ENCODE results near the gene JDP2. TPM values are rescaled to one million over a fixed set of nuclear protein-coding genes. Genes with fewer than 3 reads are reported as not detected.

Gene JDP2
- total and polyA plus RNA-seq, 2 experiments from 2014 or later: 12.5 to 22.0 TPM

- Histone ChIP-seq H3K4me1 (ENCODE audit: low read depth) (peaks cover 11% of the 10 kb centered on the region), H3K36me3 (no peaks in the 10 kb centered on the region), H3K4me3 (no peak overlapping the region), H3K9me3 (ENCODE audit: low read depth) (no peaks in the 10 kb centered on the region), H3K27me3 (no peaks in the 10 kb centered on the region), H3K27ac (no peak overlapping the region)
- DNase-seq (ENCODE audit: low read depth in 1 of 2, low spot score in 1 of 2): no peak
- TF ChIP-seq CTCF (IDR thresholded peaks at IDR 0.05; ENCODE audit: low read depth, low read length): no peak
These were observed 5.8 kb downstream of the JDP2 start for GRCh38 chr14:75433631-75434071.

GRCh38 chr14:75434138-75434889 lies 6.5 kb downstream of the JDP2 start:
- H3K4me3 ChIP-seq: no peak overlapping the region
- H3K27ac ChIP-seq: peak overlapping the region; percentile 37
- no peak for DNase-seq (ENCODE audit: low read depth in 1 of 2, low spot score in 1 of 2)
- no peak for TF ChIP-seq CTCF (IDR thresholded peaks at IDR 0.05; ENCODE audit: low read depth, low read length)
- no peaks in the 10 kb centered on the region for H3K27me3 ChIP-seq
- H3K36me3 ChIP-seq: no peaks in the 10 kb centered on the region
- no peaks in the 10 kb centered on the region for H3K9me3 ChIP-seq (ENCODE audit: low read depth)
- H3K4me1 ChIP-seq (ENCODE audit: low read depth): peaks cover 11% of the 10 kb centered on the region

- Histone ChIP-seq H3K36me3 (no peaks in the 10 kb centered on the region), H3K9me3 (ENCODE audit: low read depth) (no peaks in the 10 kb centered on the region), H3K4me1 (ENCODE audit: low read depth) (peaks cover 9% of the 10 kb centered on the region), H3K4me3 (no peak overlapping the region), H3K27me3 (no peaks in the 10 kb centered on the region), H3K27ac (peak overlapping the region; percentile 37)
- TF ChIP-seq CTCF (IDR thresholded peaks at IDR 0.05; ENCODE audit: low read depth, low read length): no peak
- DNase-seq (ENCODE audit: low read depth in 1 of 2, low spot score in 1 of 2): no peak
These were observed 7.0 kb downstream of the JDP2 start for GRCh38 chr14:75434890-75435248.

GRCh38 chr14:75435473-75435872 lies 7.7 kb downstream of the JDP2 start:
- Histone ChIP-seq H3K27me3 (no peaks in the 10 kb centered on the region), H3K27ac (peak overlapping the region; percentile 37), H3K36me3 (no peaks in the 10 kb centered on the region), H3K9me3 (ENCODE audit: low read depth) (no peaks in the 10 kb centered on the region), H3K4me1 (ENCODE audit: low read depth) (peaks cover 6% of the 10 kb centered on the region), H3K4me3 (no peak overlapping the region)
- DNase-seq (ENCODE audit: low read depth in 1 of 2, low spot score in 1 of 2): no peak
- TF ChIP-seq CTCF (IDR thresholded peaks at IDR 0.05; ENCODE audit: low read depth, low read length): no peak

- Histone ChIP-seq H3K27ac (no peak overlapping the region), H3K4me1 (ENCODE audit: low read depth) (peaks cover 16% of the 10 kb centered on the region), H3K4me3 (no peak overlapping the region), H3K9me3 (ENCODE audit: low read depth) (no peaks in the 10 kb centered on the region), H3K36me3 (no peaks in the 10 kb centered on the region), H3K27me3 (no peaks in the 10 kb centered on the region)
- TF ChIP-seq CTCF (IDR thresholded peaks at IDR 0.05; ENCODE audit: low read depth, low read length): no peak
- DNase-seq (ENCODE audit: low read depth in 1 of 2, low spot score in 1 of 2): no peak
These were observed 9.7 kb downstream of the JDP2 start for GRCh38 chr14:75437201-75438143.
